Thyroid gland (tissue), 4 donors: Measurements from ENCODE around the gene GREB1L. TPM values are rescaled to one million over a fixed set of nuclear protein-coding genes. Genes with fewer than 3 reads are reported as not detected.

Experiments used
- DNase-seq, 2 donors: peaks; one replicate each; pipeline ENCODE4 v3.0.0-alpha.2; 2019
- H3K27ac ChIP-seq, 3 donors: fragments of 200-600 bp; sonication (generic); 1 replicate in 2 of 3; 2 replicates in 1 of 3; pipeline ENCODE4 v1.5.1; 2016 to 2019; ENCODE audit warnings: mild to moderate bottlenecking in 1 of 3, moderate library complexity in 1 of 3
- H3K27me3 ChIP-seq: fragments of 200-600 bp; sonication (generic); one replicate; pipeline ENCODE4 v1.5.1; 2019
- H3K36me3 ChIP-seq, 2 donors: fragments of 200-600 bp; sonication (generic); one replicate each; pipeline ENCODE4 v1.5.1; 2016 to 2019
- H3K4me1 ChIP-seq, 2 donors: fragments of 200-600 bp; sonication (generic); one replicate each; pipeline ENCODE4 v1.5.1; 2017 to 2019
- H3K4me3 ChIP-seq, 3 donors: fragments of 200-600 bp; sonication (generic); replicated peaks in 1 of 3; 1 replicate in 2 of 3; 2 replicates in 1 of 3; pipeline ENCODE4 v1.5.1; 2016; ENCODE audit warnings: mild to moderate bottlenecking in 1 of 3
- H3K9me3 ChIP-seq: fragments of 200-600 bp; sonication (generic); one replicate; pipeline ENCODE4 v1.5.1; 2017
- CTCF ChIP-seq, 6 experiments: fragments of 200-600 bp in 3 of 6; fragments of 450-650 bp in 3 of 6; sonication (generic) in 3 of 6; IDR thresholded peaks; one replicate each; pipeline ENCODE4 v1.5.1; 2016 to 2019; ENCODE audit warnings: antibody characterized with exemption in 6 of 6, mild to moderate bottlenecking in 2 of 6, inconsistent platforms in 1 of 6, moderate library complexity in 1 of 6
- POLR2A ChIP-seq, 2 donors: fragments of 450-650 bp; IDR thresholded peaks; one replicate each; pipeline ENCODE4 v1.6.1; 2017; ENCODE audit warnings: antibody characterized with exemption in 2 of 2, mild to moderate bottlenecking in 2 of 2, moderate library complexity in 1 of 2
- WGBS, 2 donors: methylation state at CpG; one replicate each; pipeline ENCODE4 v1.1.5; 2017; 5-methylcytosine and 5-hydroxymethylcytosine counted together
- intact Hi-C: fragments of 100-400 bp; cut with DNase I; formaldehyde crosslinking; loops from one replicate; pipeline ENCODE4 v1.15.1; 2023
- total RNA-seq, 4 donors: library from RNA; depleted of rRNA; stranded (reverse); fragments of >200 nt; gene quantifications; one replicate each; pipeline ENCODE4 v1.2.3, GENCODE V29; 2016

The GREB1L gene
- 10 to 100 TPM; 25.0 to 43.5 (median 31.8) TPM for total RNA-seq

- H3K9me3 ChIP-seq = no peaks in the 10 kb centered on the region
- H3K4me1 ChIP-seq = peaks cover 5 to 7% of the 10 kb centered on the region in 2 donors
- DNase-seq = peak; percentile 81 to 87
- 0% methylated on average over 3 to 11 of the region's 87 CpGs for WGBS, 2 donors
- peak within 1 kb of the TSS; percentile 53 to 79 (median 71) for H3K4me3 ChIP-seq
- H3K36me3 ChIP-seq = no peaks in the 10 kb centered on the region
- TF ChIP-seq CTCF (IDR thresholded peaks at IDR 0.05) = peak in 4 of 6 experiments; percentile 28 to 71 (median 48)
- peak in 1 of 2 donors; percentile 69 for TF ChIP-seq POLR2A (IDR thresholded peaks at IDR 0.05)
- peak within 1 kb of the TSS; percentile 61 to 88 (median 80) for H3K27ac ChIP-seq
- intact Hi-C loops = loop anchor here (10.0 kb wide), 1 partner anchor 133 kb away; no protein-coding TSS in a partner anchor
- no peaks in the 10 kb centered on the region for H3K27me3 ChIP-seq
Measured at GRCh38 chr18:21242141-21242779, at the start of gene GREB1L. Gene GREB1L (plus strand): TSS chr18:21242232. CDS start chr18:21383519, 141,287 bp downstream.

DNA sequence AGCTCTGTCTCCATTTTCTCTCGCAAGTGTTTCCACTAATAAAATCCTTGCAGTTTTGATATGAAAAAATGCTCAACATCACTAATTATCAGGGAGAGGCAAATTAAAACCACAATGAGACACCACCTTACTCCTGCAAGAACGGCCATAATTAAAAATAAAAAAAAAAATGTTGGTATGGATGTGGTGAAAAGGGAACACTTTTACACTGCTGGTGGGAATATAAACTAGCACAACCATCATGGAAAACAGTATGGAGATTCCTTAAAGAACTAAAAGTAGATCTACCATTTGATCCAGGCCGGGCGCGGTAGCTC is 49.8 kb upstream of the GREB1L start:
- no peak for DNase-seq
- no peak overlapping the region for H3K27ac ChIP-seq
- no peaks in the 10 kb centered on the region for H3K4me1 ChIP-seq
- H3K4me3 ChIP-seq = no peak overlapping the region
- no peaks in the 10 kb centered on the region for H3K27me3 ChIP-seq
- intact Hi-C loops = no loop called here
- no peaks in the 10 kb centered on the region for H3K9me3 ChIP-seq
- TF ChIP-seq CTCF (IDR thresholded peaks at IDR 0.05) = no peak
- no peak for TF ChIP-seq POLR2A (IDR thresholded peaks at IDR 0.05)
- 88 to 90% methylated on average over 5 of the region's 5 CpGs for WGBS, 2 donors
- no peaks in the 10 kb centered on the region for H3K36me3 ChIP-seq

GRCh38 chr18:21194871-21195771 is 46.9 kb upstream of the GREB1L start:
- intact Hi-C loops = no loop called here

GRCh38 chr18:21196426-21196825 is 45.6 kb upstream of the GREB1L start:
- DNase-seq = no peak
- H3K9me3 ChIP-seq = no peaks in the 10 kb centered on the region
- WGBS, 2 donors = 53 to 71% methylated on average over 1 of the region's 1 CpG
- no peaks in the 10 kb centered on the region for H3K36me3 ChIP-seq
- no peaks in the 10 kb centered on the region for H3K27me3 ChIP-seq
- H3K27ac ChIP-seq = no peak overlapping the region
- TF ChIP-seq POLR2A (IDR thresholded peaks at IDR 0.05) = no peak
- TF ChIP-seq CTCF (IDR thresholded peaks at IDR 0.05) = no peak
- H3K4me3 ChIP-seq = no peak overlapping the region
- H3K4me1 ChIP-seq = no peaks in the 10 kb centered on the region
- intact Hi-C loops = loop anchor here (2.0 kb wide), 1 partner anchor 246 kb away; no protein-coding TSS in a partner anchor

More at GRCh38 chr18:21194871-21195771, 46.9 kb upstream of the GREB1L start:
- Histone ChIP-seq H3K9me3 (no peaks in the 10 kb centered on the region), H3K27ac (no peak overlapping the region), H3K4me3 (no peak overlapping the region), H3K36me3 (no peaks in the 10 kb centered on the region), H3K27me3 (no peaks in the 10 kb centered on the region), H3K4me1 (no peaks in the 10 kb centered on the region)
- 8 to 9% methylated on average over 4 of the region's 4 CpGs for WGBS, 2 donors
- TF ChIP-seq CTCF (IDR thresholded peaks at IDR 0.05) (peak; percentile 47 to 92 (median 64)), POLR2A (IDR thresholded peaks at IDR 0.05) (no peak)
- no peak for DNase-seq

GRCh38 chr18:21203126-21203525 is 38.9 kb upstream of the GREB1L start:
- H3K4me1 ChIP-seq = no peaks in the 10 kb centered on the region
- H3K36me3 ChIP-seq = no peaks in the 10 kb centered on the region
- H3K4me3 ChIP-seq = no peak overlapping the region
- TF ChIP-seq POLR2A (IDR thresholded peaks at IDR 0.05) (no peak), CTCF (IDR thresholded peaks at IDR 0.05) (no peak)
- DNase-seq = no peak
- H3K27me3 ChIP-seq = no peaks in the 10 kb centered on the region
- H3K27ac ChIP-seq = no peak overlapping the region
- 94 to 96% methylated on average over 7 of the region's 7 CpGs for WGBS, 2 donors
- H3K9me3 ChIP-seq = no peaks in the 10 kb centered on the region
- intact Hi-C loops = no loop called here
